Activated CD4-positive, alpha-beta memory T cell treated with anti-CD3 and anti-CD28 coated beads for 36 hours (primary cell): Measurements from ENCODE around the gene HTRA3. TPM values are rescaled to one million over a fixed set of nuclear protein-coding genes. Genes with fewer than 3 reads are reported as not detected.
"Not testable (repeated sequence)": the region's sequence is repeated elsewhere in the genome, so short reads cannot be mapped to it uniquely, and the experiment has no call there.

Source experiments
- CTCF ChIA-PET: fragments of 350-600 bp; sonication (Branson Sonifier 250); formaldehyde crosslinking; loops from one replicate; lab custom pipeline; 2021; ENCODE audit warnings: antibody characterized with exemption, inconsistent platforms; lab: Charles Lee
- POLR2A ChIA-PET: fragments of 350-600 bp; sonication (Branson Sonifier 250); formaldehyde crosslinking; loops from one replicate; lab custom pipeline; 2021; ENCODE audit warnings: antibody characterized with exemption; lab: Charles Lee
- DNase-seq: peaks from one replicate; pipeline ENCODE4 v3.0.0-alpha.2; 2020
- H3K27ac Mint-ChIP-seq: one replicate; pipeline ENCODE4 v1.8.0; 2021; ENCODE audit warnings: mixed read lengths
- H3K27me3 Mint-ChIP-seq: one replicate; pipeline ENCODE4 v1.8.0; 2021; ENCODE audit warnings: mixed read lengths
- H3K36me3 Mint-ChIP-seq: one replicate; pipeline ENCODE4 v1.8.0; 2021; ENCODE audit warnings: mixed read lengths
- H3K4me1 Mint-ChIP-seq: one replicate; pipeline ENCODE4 v1.8.0; 2021; ENCODE audit warnings: low read depth, mixed read lengths
- H3K4me3 Mint-ChIP-seq: one replicate; pipeline ENCODE4 v1.8.0; 2021; ENCODE audit warnings: mild to moderate bottlenecking, mixed read lengths
- H3K9me3 Mint-ChIP-seq: one replicate; pipeline ENCODE4 v1.8.0; 2021; ENCODE audit warnings: mixed read lengths
- intact Hi-C: fragments of 100-400 bp; cut with micrococcal nuclease; formaldehyde crosslinking; loops from one replicate; pipeline ENCODE4 v1.15.1; 2023
- total RNA-seq, 2 experiments: library from RNA; stranded (reverse); gene quantifications; one replicate each; pipeline ENCODE4 v1.2.3, GENCODE V29; 2021

Gene HTRA3
- total RNA-seq, 2 experiments from 2014 or later, result not detected

DNA sequence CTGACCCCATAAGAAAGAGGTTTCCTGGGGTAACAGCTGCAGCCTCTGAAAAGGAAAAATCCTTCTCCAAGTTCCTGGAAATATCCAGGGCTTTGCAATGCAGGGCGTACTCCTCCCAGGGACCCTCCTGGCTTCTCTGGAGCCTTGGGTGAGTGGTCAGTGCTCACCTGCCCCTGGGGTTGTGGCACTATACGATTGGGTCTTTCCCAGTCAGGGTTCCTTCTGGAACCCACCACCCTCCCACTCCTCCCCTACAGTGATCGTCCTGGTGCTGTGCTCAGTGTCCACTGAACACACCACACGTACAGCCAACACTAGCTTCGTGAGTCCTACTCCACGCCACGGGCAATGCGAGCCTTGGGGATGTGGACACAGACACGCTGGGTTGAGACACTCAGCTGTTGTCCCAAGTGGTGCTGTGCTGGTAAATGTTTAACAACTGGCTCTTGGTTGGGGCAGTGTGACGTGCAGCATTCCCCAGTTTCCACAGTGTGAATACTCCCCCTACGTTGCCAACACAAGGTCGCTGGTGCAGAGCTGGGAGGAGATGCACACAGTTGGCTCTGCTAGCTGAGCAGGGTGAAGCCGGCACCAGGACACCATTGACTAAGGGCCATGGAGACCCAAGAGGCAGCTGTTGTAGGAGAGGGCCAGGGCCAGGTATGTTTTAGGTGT, 65.4 kb downstream of the HTRA3 start:
- intact Hi-C loops, result no loop called here
- no peaks in the 10 kb centered on the region for H3K27me3 Mint-ChIP-seq
- peaks cover 1% of the 10 kb centered on the region for H3K36me3 Mint-ChIP-seq
- POLR2A ChIA-PET, result no interaction called here
- H3K27ac Mint-ChIP-seq, result no peak overlapping the region
- H3K9me3 Mint-ChIP-seq, result peaks cover 30% of the 10 kb centered on the region
- CTCF ChIA-PET, result no interaction called here
- no peak for DNase-seq
- no peaks in the 10 kb centered on the region for H3K4me1 Mint-ChIP-seq
- no peak overlapping the region for H3K4me3 Mint-ChIP-seq

GRCh38 chr4:8335848-8336247, 66.3 kb downstream of the HTRA3 start:
- no peak for DNase-seq
- POLR2A ChIA-PET, result no interaction called here
- no peak overlapping the region for H3K4me3 Mint-ChIP-seq
- peaks cover 30% of the 10 kb centered on the region for H3K9me3 Mint-ChIP-seq
- intact Hi-C loops, result no loop called here
- no peak overlapping the region for H3K27ac Mint-ChIP-seq
- H3K4me1 Mint-ChIP-seq, result no peaks in the 10 kb centered on the region
- CTCF ChIA-PET, result no interaction called here
- H3K27me3 Mint-ChIP-seq, result peaks cover 3% of the 10 kb centered on the region
- peaks cover 1% of the 10 kb centered on the region for H3K36me3 Mint-ChIP-seq

GRCh38 chr4:8336412-8337075, 67.0 kb downstream of the HTRA3 start:
- Mint-ChIP-seq H3K36me3 (peaks cover 1% of the 10 kb centered on the region), H3K27me3 (peaks cover 3% of the 10 kb centered on the region), H3K9me3 (peaks cover 30% of the 10 kb centered on the region), H3K4me1 (no peaks in the 10 kb centered on the region), H3K27ac (no peak overlapping the region), H3K4me3 (no peak overlapping the region)
- DNase-seq, result no peak
- intact Hi-C loops, result no loop called here
- CTCF ChIA-PET, result no interaction called here
- POLR2A ChIA-PET, result no interaction called here

GRCh38 chr4:8338351-8338961, 68.9 kb downstream of the HTRA3 start:
- ChIA-PET CTCF (no interaction called here), POLR2A (no interaction called here)
- Mint-ChIP-seq H3K4me1 (no peaks in the 10 kb centered on the region), H3K4me3 (no peak overlapping the region), H3K27me3 (peaks cover 3% of the 10 kb centered on the region), H3K36me3 (peaks cover 1% of the 10 kb centered on the region), H3K27ac (no peak overlapping the region), H3K9me3 (peaks cover 25% of the 10 kb centered on the region)
- DNase-seq, result no peak
- intact Hi-C loops, result no loop called here

DNA sequence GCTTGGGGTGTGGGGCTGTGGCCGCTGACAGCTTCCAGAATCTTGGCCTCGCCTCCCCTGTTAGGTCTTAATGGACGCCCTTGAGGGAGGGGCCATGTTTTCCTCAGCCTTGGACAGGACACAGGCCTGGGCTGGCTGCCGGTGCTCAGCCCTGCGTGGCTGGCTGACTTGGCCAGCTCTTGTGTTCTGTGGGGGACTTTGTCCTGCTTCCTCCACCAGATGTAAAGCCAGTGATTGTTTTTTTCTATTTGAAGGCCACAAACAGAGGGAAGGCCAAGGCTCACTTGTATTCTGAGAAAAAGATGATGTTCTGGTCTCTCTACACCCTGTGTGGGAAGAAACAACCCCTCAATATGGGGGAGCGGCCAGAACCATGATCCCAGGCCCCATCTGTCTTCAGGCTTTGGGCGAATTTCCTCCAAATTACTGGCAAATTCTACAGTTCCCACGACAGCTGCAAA, 71.3 kb downstream of the HTRA3 start:
- no peak for DNase-seq
- intact Hi-C loops, result no loop called here
- Mint-ChIP-seq H3K36me3 (peaks cover 1% of the 10 kb centered on the region), H3K9me3 (peaks cover 17% of the 10 kb centered on the region), H3K4me1 (no peaks in the 10 kb centered on the region), H3K27ac (no peak overlapping the region), H3K27me3 (peaks cover 3% of the 10 kb centered on the region), H3K4me3 (no peak overlapping the region)
- CTCF ChIA-PET, result no interaction called here
- POLR2A ChIA-PET, result no interaction called here

- CTCF ChIA-PET, H3K4me3 Mint-ChIP-seq, DNase-seq, H3K27ac Mint-ChIP-seq, POLR2A ChIA-PET, H3K27me3 Mint-ChIP-seq, H3K36me3 Mint-ChIP-seq, intact Hi-C loops, H3K4me1 Mint-ChIP-seq: not testable (repeated sequence)
- H3K9me3 Mint-ChIP-seq, result peaks cover 12% of the 10 kb centered on the region
Observed at GRCh38 chr4:8341281-8341680, 71.7 kb downstream of the HTRA3 start.

DNA sequence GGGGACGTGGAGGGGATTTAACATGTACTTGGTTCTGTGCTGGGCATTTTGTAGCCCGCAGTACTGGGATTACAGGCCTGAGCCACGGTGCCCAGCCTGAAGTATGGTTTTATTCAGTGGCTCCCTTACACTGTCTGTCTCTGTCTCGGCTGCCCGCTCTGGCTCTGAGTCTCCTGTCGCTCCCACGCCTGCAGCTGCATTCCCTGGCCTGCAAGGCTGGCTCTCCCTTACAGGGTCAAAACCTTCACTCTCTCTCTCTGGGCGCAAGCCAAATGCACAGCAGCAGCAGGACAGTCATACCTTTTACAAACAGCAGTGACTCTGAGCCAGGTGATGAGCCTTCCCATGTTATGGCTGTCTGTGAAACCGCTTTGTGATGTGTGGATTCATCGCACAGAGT, 72.1 kb downstream of the HTRA3 start:
- CTCF ChIA-PET, result no interaction called here
- no peaks in the 10 kb centered on the region for H3K4me1 Mint-ChIP-seq
- no peak overlapping the region for H3K4me3 Mint-ChIP-seq
- H3K27ac Mint-ChIP-seq, result no peak overlapping the region
- DNase-seq, result no peak
- peaks cover 8% of the 10 kb centered on the region for H3K9me3 Mint-ChIP-seq
- H3K36me3 Mint-ChIP-seq, result peaks cover 1% of the 10 kb centered on the region
- POLR2A ChIA-PET, result no interaction called here
- peaks cover 3% of the 10 kb centered on the region for H3K27me3 Mint-ChIP-seq
- intact Hi-C loops, result no loop called here

DNA sequence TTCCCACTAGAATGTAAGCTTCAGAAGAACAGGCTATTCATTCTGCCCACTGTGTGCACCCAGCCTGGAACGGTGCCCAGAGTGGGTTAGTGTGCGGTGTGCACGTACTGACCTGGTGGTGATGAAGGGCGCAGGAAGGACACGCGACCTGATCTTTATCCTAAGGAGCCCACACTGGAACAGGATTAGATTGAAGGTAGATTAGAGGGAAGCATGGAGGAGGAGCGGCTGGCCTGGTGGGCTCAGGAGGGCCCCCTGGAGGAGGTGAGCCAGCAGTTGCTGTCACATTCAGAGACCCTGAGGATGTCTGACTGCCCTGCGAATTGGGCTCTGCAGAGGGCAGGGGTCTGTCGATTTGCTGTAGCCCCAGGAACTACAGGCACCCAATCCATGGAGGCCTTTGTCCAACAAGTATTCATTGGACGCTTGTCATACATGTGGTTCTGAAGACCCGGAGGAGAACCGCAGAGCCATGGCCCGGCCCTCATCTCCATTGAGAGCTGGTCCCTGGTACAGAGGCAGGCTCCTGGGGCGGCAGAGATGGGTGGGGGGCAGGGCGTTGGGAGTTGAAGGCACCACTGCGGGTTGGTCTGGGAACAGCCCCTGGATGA, 73.2 kb downstream of the HTRA3 start:
- peaks cover 1% of the 10 kb centered on the region for H3K36me3 Mint-ChIP-seq
- POLR2A ChIA-PET, result no interaction called here
- peaks cover 5% of the 10 kb centered on the region for H3K9me3 Mint-ChIP-seq
- intact Hi-C loops, result no loop called here
- no peak for DNase-seq
- no peak overlapping the region for H3K27ac Mint-ChIP-seq
- CTCF ChIA-PET, result no interaction called here
- H3K4me1 Mint-ChIP-seq, result no peaks in the 10 kb centered on the region
- no peak overlapping the region for H3K4me3 Mint-ChIP-seq
- peaks cover 3% of the 10 kb centered on the region for H3K27me3 Mint-ChIP-seq

- Mint-ChIP-seq H3K4me1 (no peaks in the 10 kb centered on the region), H3K27me3 (peaks cover 3% of the 10 kb centered on the region), H3K36me3 (no peaks in the 10 kb centered on the region), H3K27ac (no peak overlapping the region), H3K9me3 (peaks cover under 1% of the 10 kb centered on the region), H3K4me3 (no peak overlapping the region)
- ChIA-PET CTCF (no interaction called here), POLR2A (no interaction called here)
- no peak for DNase-seq
- intact Hi-C loops, result no loop called here
Observed at GRCh38 chr4:8343262-8343966, 73.9 kb downstream of the HTRA3 start.

GRCh38 chr4:8343967-8344331, 74.4 kb downstream of the HTRA3 start:
- no peak overlapping the region for H3K4me3 Mint-ChIP-seq
- peaks cover 3% of the 10 kb centered on the region for H3K27me3 Mint-ChIP-seq
- DNase-seq, result no peak
- ChIA-PET POLR2A (no interaction called here), CTCF (no interaction called here)
- no peak overlapping the region for H3K27ac Mint-ChIP-seq
- intact Hi-C loops, result no loop called here
- no peaks in the 10 kb centered on the region for H3K9me3 Mint-ChIP-seq
- H3K4me1 Mint-ChIP-seq, result no peaks in the 10 kb centered on the region
- no peaks in the 10 kb centered on the region for H3K36me3 Mint-ChIP-seq

DNA sequence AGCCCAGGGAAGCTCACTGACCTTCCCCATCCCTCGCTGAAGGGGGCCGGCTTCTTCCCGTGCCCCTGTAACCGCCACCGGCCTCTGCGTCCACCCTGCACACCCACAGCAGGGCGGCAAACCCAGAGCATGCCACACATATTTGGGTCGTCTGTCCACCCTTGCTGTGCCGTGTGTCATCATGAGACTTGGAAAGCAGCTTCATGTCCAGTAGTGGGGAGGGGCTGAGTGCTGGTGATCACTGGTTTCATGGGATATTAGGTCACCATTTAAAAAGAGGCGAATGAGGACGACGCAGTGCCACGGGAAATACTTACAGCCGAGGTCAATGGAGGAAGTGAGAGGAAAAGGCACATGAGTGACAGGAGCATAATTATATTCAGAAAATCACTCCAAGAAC, 74.8 kb downstream of the HTRA3 start:
- intact Hi-C loops, result no loop called here
- no peak overlapping the region for H3K4me3 Mint-ChIP-seq
- CTCF ChIA-PET, result no interaction called here
- POLR2A ChIA-PET, result no interaction called here
- no peaks in the 10 kb centered on the region for H3K36me3 Mint-ChIP-seq
- no peak for DNase-seq
- H3K9me3 Mint-ChIP-seq, result no peaks in the 10 kb centered on the region
- no peaks in the 10 kb centered on the region for H3K4me1 Mint-ChIP-seq
- H3K27me3 Mint-ChIP-seq, result peaks cover 3% of the 10 kb centered on the region
- no peak overlapping the region for H3K27ac Mint-ChIP-seq
